Activated B cell treated with CpG ODN at 0.5 μM for 24 hours (primary cell): Measurements from ENCODE around the gene SNED1. TPM values are rescaled to one million over a fixed set of nuclear protein-coding genes. Genes with fewer than 3 reads are reported as not detected.

Experiments
- ATAC-seq: fragments of 200-7000 bp; cut with Tn5 transposase; one replicate; pipeline ENCODE4 v1.10.0; 2021; ENCODE audit warnings: low read depth, mild to moderate bottlenecking, moderate library complexity
- CTCF ChIA-PET: fragments of 350-600 bp; sonication (Branson Sonifier 250); formaldehyde crosslinking; loops from one replicate; lab custom pipeline; 2021; ENCODE audit warnings: antibody characterized with exemption; lab: Charles Lee
- POLR2A ChIA-PET: fragments of 350-600 bp; sonication (Branson Sonifier 250); formaldehyde crosslinking; loops from one replicate; lab custom pipeline; 2021; ENCODE audit warnings: antibody characterized with exemption; lab: Charles Lee
- DNase-seq: peaks from one replicate; pipeline ENCODE4 v3.0.0; 2022
- H3K27ac Mint-ChIP-seq: one replicate; pipeline ENCODE4 v1.8.0; 2020; ENCODE audit warnings: mixed read lengths
- H3K27me3 Mint-ChIP-seq: one replicate; pipeline ENCODE4 v1.8.0; 2021; ENCODE audit warnings: mixed read lengths
- H3K36me3 Mint-ChIP-seq: one replicate; pipeline ENCODE4 v1.8.0; 2021; ENCODE audit warnings: low read depth, mixed read lengths
- H3K4me1 Mint-ChIP-seq: one replicate; pipeline ENCODE4 v1.8.0; 2021; ENCODE audit warnings: mixed read lengths
- H3K4me3 Mint-ChIP-seq: one replicate; pipeline ENCODE4 v1.8.0; 2020; ENCODE audit warnings: mild to moderate bottlenecking, mixed read lengths
- H3K9me3 Mint-ChIP-seq: one replicate; pipeline ENCODE4 v1.8.0; 2020; ENCODE audit warnings: mixed read lengths
- intact Hi-C: fragments of 100-400 bp; cut with micrococcal nuclease; formaldehyde crosslinking; loops from one replicate; pipeline ENCODE4 v1.15.1; 2024
- total RNA-seq: library from RNA; stranded (reverse); gene quantifications from 2 replicates; pipeline ENCODE4 v1.2.3, GENCODE V29; 2022
- TF ChIP-seq, protein P1 (sequence below): fragments of 200-600 bp; IDR thresholded peaks from one replicate; pipeline ENCODE4 v1.8.0; 2022; ENCODE audit warnings: antibody characterized with exemption, mild to moderate bottlenecking

SNED1 gene
- total RNA-seq, 1 donor from 2014 or later: 59.8 TPM

DNA sequence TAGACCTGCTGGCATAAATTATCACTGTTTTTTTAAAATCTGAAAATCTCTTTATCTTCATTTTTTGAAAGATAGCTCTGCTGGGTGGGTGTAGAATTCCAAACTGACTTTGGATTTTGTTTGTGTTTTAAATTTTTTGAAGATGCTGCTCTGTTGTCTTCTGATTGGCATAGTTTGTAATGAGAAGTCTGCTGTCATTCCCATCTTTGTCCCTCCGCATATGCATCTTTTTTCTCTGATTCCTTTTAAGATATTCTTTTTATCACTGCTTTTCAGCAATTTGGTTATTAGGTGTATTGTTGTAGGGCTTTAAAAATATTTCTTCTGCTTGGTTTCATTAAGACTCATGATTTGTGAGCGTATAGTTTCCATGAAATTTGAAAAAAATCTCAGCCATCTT is 7.2 kb downstream of the SNED1 start:
- POLR2A ChIA-PET: interaction anchor here (0.6 kb wide), 1 partner anchor 132 kb away, joined by 3 read pairs; no protein-coding TSS in a partner anchor
- Mint-ChIP-seq H3K4me3 (no peak overlapping the region), H3K9me3 (peaks cover 17% of the 10 kb centered on the region), H3K27me3 (peaks cover 14% of the 10 kb centered on the region), H3K36me3 (no peaks in the 10 kb centered on the region), H3K4me1 (peaks cover 3% of the 10 kb centered on the region), H3K27ac (no peak overlapping the region)
- ATAC-seq (no peak), DNase-seq (no peak)
- intact Hi-C loops: no loop called here
- TF ChIP-seq, protein P1, sequence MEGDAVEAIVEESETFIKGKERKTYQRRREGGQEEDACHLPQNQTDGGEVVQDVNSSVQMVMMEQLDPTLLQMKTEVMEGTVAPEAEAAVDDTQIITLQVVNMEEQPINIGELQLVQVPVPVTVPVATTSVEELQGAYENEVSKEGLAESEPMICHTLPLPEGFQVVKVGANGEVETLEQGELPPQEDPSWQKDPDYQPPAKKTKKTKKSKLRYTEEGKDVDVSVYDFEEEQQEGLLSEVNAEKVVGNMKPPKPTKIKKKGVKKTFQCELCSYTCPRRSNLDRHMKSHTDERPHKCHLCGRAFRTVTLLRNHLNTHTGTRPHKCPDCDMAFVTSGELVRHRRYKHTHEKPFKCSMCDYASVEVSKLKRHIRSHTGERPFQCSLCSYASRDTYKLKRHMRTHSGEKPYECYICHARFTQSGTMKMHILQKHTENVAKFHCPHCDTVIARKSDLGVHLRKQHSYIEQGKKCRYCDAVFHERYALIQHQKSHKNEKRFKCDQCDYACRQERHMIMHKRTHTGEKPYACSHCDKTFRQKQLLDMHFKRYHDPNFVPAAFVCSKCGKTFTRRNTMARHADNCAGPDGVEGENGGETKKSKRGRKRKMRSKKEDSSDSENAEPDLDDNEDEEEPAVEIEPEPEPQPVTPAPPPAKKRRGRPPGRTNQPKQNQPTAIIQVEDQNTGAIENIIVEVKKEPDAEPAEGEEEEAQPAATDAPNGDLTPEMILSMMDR: no peak
- CTCF ChIA-PET: no interaction called here

DNA sequence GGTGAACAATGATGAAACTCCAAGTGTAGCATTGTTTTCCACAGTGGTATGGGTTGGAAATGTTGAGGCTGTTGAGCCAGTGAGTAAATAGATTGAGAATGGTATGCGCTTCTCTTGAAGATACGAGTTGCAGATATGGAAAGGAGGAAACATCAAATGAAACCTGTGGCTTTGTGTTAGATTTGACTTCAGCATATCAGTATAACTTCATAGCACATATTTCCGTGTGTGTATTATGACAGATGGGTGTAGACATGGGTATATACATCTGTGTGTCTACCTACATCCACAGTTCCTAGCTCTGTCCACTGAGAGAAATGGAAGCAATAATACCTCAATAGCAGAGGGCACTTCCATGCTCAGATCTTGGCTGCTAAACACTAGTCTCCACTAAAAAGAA is 8.0 kb downstream of the SNED1 start:
- peaks cover 14% of the 10 kb centered on the region for H3K27me3 Mint-ChIP-seq
- POLR2A ChIA-PET: no interaction called here
- no peak overlapping the region for H3K27ac Mint-ChIP-seq
- peaks cover 17% of the 10 kb centered on the region for H3K9me3 Mint-ChIP-seq
- CTCF ChIA-PET: no interaction called here
- H3K4me1 Mint-ChIP-seq: peaks cover 3% of the 10 kb centered on the region
- H3K4me3 Mint-ChIP-seq: no peak overlapping the region
- intact Hi-C loops: no loop called here
- no peak for ATAC-seq
- no peak for DNase-seq
- no peaks in the 10 kb centered on the region for H3K36me3 Mint-ChIP-seq
- TF ChIP-seq, protein P1: no peak

DNA sequence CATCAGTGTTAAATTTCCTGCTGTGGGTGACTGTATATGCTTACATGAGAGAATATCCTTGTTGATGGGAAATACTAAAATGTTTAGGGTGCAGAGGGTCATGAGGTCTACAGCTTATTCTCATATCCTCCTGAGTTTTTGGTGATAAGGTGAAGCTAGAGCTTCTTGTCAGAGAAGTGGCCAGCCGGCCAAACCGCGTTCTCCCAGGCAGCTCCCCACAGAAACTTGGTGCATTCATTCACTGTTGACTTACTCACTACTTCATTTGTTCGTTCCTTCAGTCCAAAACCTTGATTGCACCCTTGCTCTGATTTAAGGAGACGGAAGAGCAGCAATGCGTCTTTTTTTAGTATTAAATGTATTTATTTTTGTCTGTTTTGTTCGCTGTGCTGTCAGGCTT is 8.7 kb downstream of the SNED1 start:
- Mint-ChIP-seq H3K4me3 (no peak overlapping the region), H3K27ac (no peak overlapping the region), H3K4me1 (peaks cover 3% of the 10 kb centered on the region), H3K36me3 (no peaks in the 10 kb centered on the region), H3K27me3 (peaks cover 13% of the 10 kb centered on the region), H3K9me3 (peaks cover 17% of the 10 kb centered on the region)
- TF ChIP-seq, protein P1: no peak
- POLR2A ChIA-PET: no interaction called here
- CTCF ChIA-PET: no interaction called here
- no peak for DNase-seq
- intact Hi-C loops: no loop called here
- no peak for ATAC-seq

DNA sequence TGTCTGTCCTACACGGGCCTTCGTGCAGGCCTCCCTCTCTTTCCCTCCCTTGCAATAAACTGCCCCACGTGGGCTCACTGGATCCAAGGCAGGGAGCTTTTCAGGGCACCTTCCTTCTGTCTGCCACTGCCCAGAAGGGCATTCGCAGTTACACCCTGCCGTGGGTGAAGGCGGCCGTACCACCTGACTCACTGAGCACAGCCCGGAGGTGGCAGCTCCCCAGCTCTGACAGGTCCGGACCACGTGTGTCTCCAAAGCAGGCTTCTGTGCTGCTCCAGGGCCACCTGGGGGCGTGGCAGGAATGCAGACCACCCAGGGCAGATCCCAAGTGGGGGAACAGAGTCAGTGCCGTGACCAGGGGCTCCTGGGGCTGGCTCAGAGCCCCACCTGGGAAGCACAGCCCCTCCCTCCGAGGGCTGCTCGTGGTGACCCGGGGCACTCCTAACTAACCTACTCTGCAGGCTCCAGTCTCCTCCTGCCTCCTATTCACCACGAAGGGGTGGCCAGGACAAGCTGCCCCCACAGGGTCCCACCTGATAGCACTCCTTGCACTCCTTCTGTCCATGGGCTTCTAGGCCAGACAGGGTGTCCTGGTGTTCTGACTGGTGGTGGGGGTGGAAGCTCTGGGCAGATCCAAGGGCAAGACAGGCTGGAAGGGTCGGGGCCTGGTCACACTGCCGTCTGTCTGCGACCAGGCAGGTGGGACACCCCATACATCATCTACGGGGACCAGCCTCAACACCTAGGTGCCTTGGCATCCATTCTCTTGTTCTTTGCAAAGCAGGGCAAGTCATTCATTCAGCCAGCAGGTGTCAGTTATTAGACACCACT is 9.7 kb downstream of the SNED1 start:
- peaks cover 16% of the 10 kb centered on the region for H3K9me3 Mint-ChIP-seq
- POLR2A ChIA-PET: interaction anchor here (0.6 kb wide), 1 partner anchor 71 kb away, joined by 7 read pairs; no protein-coding TSS in a partner anchor
- TF ChIP-seq, protein P1: no peak
- DNase-seq (peak; percentile 13), ATAC-seq (no peak)
- no peaks in the 10 kb centered on the region for H3K36me3 Mint-ChIP-seq
- peaks cover 10% of the 10 kb centered on the region for H3K27me3 Mint-ChIP-seq
- no peak overlapping the region for H3K27ac Mint-ChIP-seq
- peaks cover 3% of the 10 kb centered on the region for H3K4me1 Mint-ChIP-seq
- intact Hi-C loops: no loop called here
- CTCF ChIA-PET: no interaction called here
- no peak overlapping the region for H3K4me3 Mint-ChIP-seq

DNA sequence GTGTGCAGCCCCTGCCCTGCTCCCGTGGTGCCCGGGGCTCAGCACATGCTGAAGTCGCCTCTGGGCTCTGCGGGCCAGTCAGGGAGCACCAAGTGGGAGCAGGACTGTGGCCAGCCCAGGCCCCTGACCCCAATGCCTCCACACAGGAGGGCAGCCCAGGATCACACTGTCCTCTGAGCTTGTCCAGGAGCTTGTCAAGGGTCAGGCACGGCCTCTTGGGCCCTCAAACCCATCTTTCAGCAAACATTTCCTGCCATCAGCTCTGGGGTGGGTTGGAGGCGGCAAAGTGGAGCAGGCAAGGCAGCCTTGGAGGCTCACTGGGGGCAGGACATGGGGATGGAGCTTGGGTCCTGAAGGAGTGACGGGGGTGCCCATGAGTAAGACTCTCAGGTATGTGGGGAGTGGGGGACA is 10.3 kb downstream of the SNED1 start:
- Mint-ChIP-seq H3K27ac (no peak overlapping the region), H3K9me3 (peaks cover 11% of the 10 kb centered on the region), H3K36me3 (no peaks in the 10 kb centered on the region), H3K4me3 (no peak overlapping the region), H3K27me3 (peaks cover 10% of the 10 kb centered on the region), H3K4me1 (peaks cover 3% of the 10 kb centered on the region)
- ATAC-seq (no peak), DNase-seq (peak; percentile 8)
- ChIA-PET CTCF (no interaction called here), POLR2A (no interaction called here)
- TF ChIP-seq, protein P1: no peak
- intact Hi-C loops: no loop called here
